A549 (cell line): Measurements from ENCODE around the gene MYO10. TPM values are rescaled to one million over a fixed set of nuclear protein-coding genes. Genes with fewer than 3 reads are reported as not detected.
A peak's percentile ranks its signal among the peaks of the same experiment; 100 is the strongest.

Experiments used
- ATAC-seq, 2 experiments: fragments of 200-7000 bp in 1 of 2; fragments of >200 bp in 1 of 2; cut with Nextera tagmentation in 1 of 2; cut with Tn5 transposase in 1 of 2; 3 replicates each; pipeline versions ENCODE4 v1.8.0 to v1.9.1; 2018 to 2020; ENCODE audit warnings: mild to moderate bottlenecking in 1 of 2, moderate library complexity in 1 of 2
- CTCF ChIA-PET: fragments of 300-600 bp; sonication (Branson Sonifier 250); formaldehyde crosslinking; extraction: SDS; loops from one replicate; lab custom pipeline; 2021; ENCODE audit warnings: antibody characterized with exemption, inconsistent platforms; lab: Yijun Ruan, JAX
- POLR2A ChIA-PET: fragments of 350-600 bp; formaldehyde crosslinking; extraction: SDS; loops from one replicate; lab custom pipeline; 2021; ENCODE audit warnings: antibody characterized with exemption, inconsistent platforms; lab: Yijun Ruan, JAX
- DNase-seq, 2 experiments: peaks; one replicate each; pipeline versions ENCODE4 v3.0.0 to v3.0.0-alpha.2; 2011 to 2016; ENCODE audit warnings: low read depth in 1 of 2, low spot score in 1 of 2
- FAIRE-seq: peaks from 2 replicates; lab custom pipeline; 2011; peaks lifted over from hg19 to GRCh38; lab: Jason Lieb, UNC
- H3K27ac ChIP-seq, 2 experiments: fragments of >200 bp; sonication (Bioruptor Twin); formaldehyde crosslinking; 3 replicates each; pipeline ENCODE4 v1.5.1; 2016 to 2017
- H3K4me1 ChIP-seq: fragments of >200 bp; sonication (Bioruptor Twin); formaldehyde crosslinking; 3 replicates; pipeline ENCODE4 v1.6.1; 2016
- H3K4me2 ChIP-seq: fragments of >200 bp; sonication (Bioruptor Twin); formaldehyde crosslinking; 3 replicates; pipeline ENCODE4 v1.6.1; 2016
- H3K4me3 ChIP-seq: fragments of >200 bp; sonication (Bioruptor Twin); formaldehyde crosslinking; 3 replicates; pipeline ENCODE4 v1.5.1; 2016
- H3K9me3 ChIP-seq: fragments of >200 bp; sonication (Bioruptor Twin); formaldehyde crosslinking; 3 replicates; pipeline ENCODE4 v1.6.1; 2016
- ATOH8 ChIP-seq: fragments of 250-450 bp; sonication (Bioruptor Pico); IDR thresholded peaks from 2 replicates; pipeline ENCODE4 v1.5.0; 2020; ENCODE audit warnings: low read depth, mild to moderate bottlenecking, moderate library complexity
- CBX2 ChIP-seq: fragments of 200-600 bp; sonication (generic); IDR thresholded peaks from 2 replicates; pipeline ENCODE4 v1.6.1; 2016; ENCODE audit warnings: low read depth, mild to moderate bottlenecking, borderline replicate concordance
- CBX8 ChIP-seq: fragments of 200-600 bp; sonication (generic); IDR thresholded peaks from 2 replicates; pipeline ENCODE4 v1.6.1; 2016
- CEBPB ChIP-seq, 2 experiments: fragments of >200 bp in 1 of 2; sonication (Bioruptor Twin) in 1 of 2; formaldehyde crosslinking in 1 of 2; IDR thresholded peaks; 2 replicates each; pipeline ENCODE4 v1.6.1; 2012 to 2016
- CHD2 ChIP-seq: fragments of 150-350 bp; IDR thresholded peaks from 2 replicates; pipeline ENCODE4 v1.6.1; 2014; ENCODE audit warnings: low read length; ENCODE audit not compliant: partially characterized antibody
- CHD4 ChIP-seq: fragments of 200-600 bp; sonication (generic); IDR thresholded peaks from 2 replicates; pipeline ENCODE4 v1.6.1; 2016; ENCODE audit warnings: antibody characterized with exemption, mild to moderate bottlenecking, borderline replicate concordance
- E2F6 ChIP-seq: IDR thresholded peaks from 2 replicates; pipeline ENCODE4 v1.6.1; 2012; ENCODE audit warnings: low read depth, borderline replicate concordance
- EHF ChIP-seq: fragments of 250-450 bp; sonication (Bioruptor Pico); IDR thresholded peaks from 2 replicates; pipeline ENCODE4 v1.5.0; 2020; ENCODE audit warnings: mild to moderate bottlenecking
- FOSB ChIP-seq: fragments of 250-450 bp; sonication (Bioruptor Pico); IDR thresholded peaks from 2 replicates; pipeline ENCODE4 v1.5.0; 2020; ENCODE audit warnings: mild to moderate bottlenecking, moderate library complexity
- HDAC2 ChIP-seq: fragments of 200-600 bp; sonication (generic); IDR thresholded peaks from 2 replicates; pipeline ENCODE4 v1.6.1; 2016
- KDM5A ChIP-seq: fragments of 200-600 bp; sonication (generic); IDR thresholded peaks from 2 replicates; pipeline ENCODE4 v1.6.1; 2016; ENCODE audit warnings: antibody characterized with exemption, mild to moderate bottlenecking
- MAFK ChIP-seq: fragments of 450-650 bp; IDR thresholded peaks from 2 replicates; pipeline ENCODE4 v1.6.1; 2014; ENCODE audit not compliant: partially characterized antibody
- NPAS2 ChIP-seq: fragments of 250-450 bp; sonication (Bioruptor Pico); IDR thresholded peaks from 2 replicates; pipeline ENCODE4 v1.8.0; 2022; ENCODE audit warnings: mild to moderate bottlenecking, moderate library complexity, borderline replicate concordance
- RAD21 ChIP-seq, 2 experiments: fragments of >200 bp in 1 of 2; sonication (Bioruptor Twin) in 1 of 2; formaldehyde crosslinking in 1 of 2; IDR thresholded peaks in 1 of 2; conservative IDR thresholded peaks in 1 of 2; 2 replicates in 1 of 2; 3 replicates in 1 of 2; pipeline ENCODE4 v1.6.1; 2012 to 2018; ENCODE audit warnings: inconsistent platforms in 1 of 2
- RARB ChIP-seq: fragments of 250-450 bp; sonication (Bioruptor Pico); IDR thresholded peaks from 2 replicates; pipeline ENCODE4 v1.8.0; 2021; ENCODE audit warnings: mild to moderate bottlenecking, moderate library complexity
- RNF2 ChIP-seq: fragments of 200-600 bp; sonication (generic); IDR thresholded peaks from 2 replicates; pipeline ENCODE4 v1.6.1; 2016; ENCODE audit warnings: low read depth, mild to moderate bottlenecking, antibody characterized with exemption, moderate library complexity, borderline replicate concordance
- SMC3 ChIP-seq: fragments of >200 bp; sonication (Bioruptor Twin); formaldehyde crosslinking; IDR thresholded peaks from 3 replicates; pipeline ENCODE4 v1.6.1; 2018; ENCODE audit warnings: inconsistent platforms
- USF2 ChIP-seq: fragments of 450-650 bp; IDR thresholded peaks from 2 replicates; pipeline ENCODE4 v1.6.1; 2014; ENCODE audit warnings: antibody characterized with exemption
- ZFP36 ChIP-seq: fragments of 450-650 bp; IDR thresholded peaks from 2 replicates; pipeline ENCODE4 v1.6.1; 2014; ENCODE audit warnings: borderline replicate concordance; ENCODE audit not compliant: partially characterized antibody
- ZNF302 ChIP-seq: fragments of 250-450 bp; sonication (Bioruptor Pico); IDR thresholded peaks from 2 replicates; pipeline ENCODE4 v1.9.0; 2021; ENCODE audit warnings: inconsistent platforms, mild to moderate bottlenecking, moderate library complexity
- WGBS: methylation state at CpG from one replicate; pipeline ENCODE4 v1.1.6; 2017; ENCODE audit errors: missing lambda C conversion rate; 5-methylcytosine and 5-hydroxymethylcytosine counted together
- polyA plus RNA-seq, 4 experiments: library from polyadenylated mRNA; depleted of rRNA in 3 of 4; stranded (reverse); fragments of >200 nt; fragmentation: RNase III in 1 of 4; extraction: RNeasy Plus Mini Kit Qiagen cat#74134 plus additional on column Dnase treatment in 1 of 4; gene quantifications; 2 replicates in 3 of 4; 3 replicates in 1 of 4; pipeline ENCODE4 v1.2.3, GENCODE V29; 2011 to 2017
- TF ChIP-seq, protein P1 (sequence below): IDR thresholded peaks from 2 replicates; pipeline ENCODE4 v1.6.1; 2012
- TF ChIP-seq, protein P2 (sequence below): fragments of >200 bp; sonication (Bioruptor Twin); formaldehyde crosslinking; IDR thresholded peaks from 3 replicates; pipeline ENCODE4 v1.5.1; 2016

Gene MYO10
- polyA plus RNA-seq, 2 of the 4 experiments (the other 2 are of a cell fraction), result 68.0 to 68.5 TPM

DNA sequence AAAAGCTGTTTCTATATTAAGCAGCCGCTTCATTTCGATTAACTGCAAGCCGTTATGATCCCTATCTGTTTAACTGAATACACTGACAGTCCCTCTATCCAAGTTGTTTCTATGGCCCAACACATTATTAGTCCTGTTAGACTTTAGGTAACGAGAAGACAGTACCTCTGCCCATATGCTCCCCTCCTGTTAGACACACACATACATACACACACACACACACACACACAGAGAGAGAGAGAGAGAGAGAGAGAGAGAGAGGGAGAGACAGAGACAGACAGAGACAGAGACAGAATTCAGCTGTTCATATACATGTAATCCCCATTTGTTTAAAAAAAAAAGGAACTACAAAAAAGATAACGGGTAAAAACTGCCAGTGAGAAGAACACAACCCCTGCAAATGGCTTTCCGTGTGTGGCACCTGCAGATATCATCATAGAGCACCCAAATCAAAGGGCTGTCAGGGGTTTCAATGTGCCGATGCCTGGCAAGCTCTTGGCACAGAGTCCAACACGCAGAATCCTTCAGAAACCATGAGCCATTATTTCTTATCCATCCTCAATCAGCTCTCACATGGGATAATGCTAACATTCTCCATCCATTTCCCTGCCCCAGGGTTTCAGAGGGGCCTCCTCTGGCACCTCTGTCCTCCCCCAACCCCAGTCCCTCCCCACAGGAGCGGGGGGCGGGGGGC is 144.0 kb downstream of the MYO10 start:
- no peak for TF ChIP-seq HDAC2
- TF ChIP-seq MAFK, result no peak
- no peak for TF ChIP-seq SMC3
- TF ChIP-seq FOSB (CRISPR knock-in tag), result no peak
- TF ChIP-seq USF2, result no peak
- no peak for TF ChIP-seq ZNF302 (CRISPR knock-in tag)
- TF ChIP-seq KDM5A, result no peak
- no peak for TF ChIP-seq CBX2
- TF ChIP-seq, protein P1, sequence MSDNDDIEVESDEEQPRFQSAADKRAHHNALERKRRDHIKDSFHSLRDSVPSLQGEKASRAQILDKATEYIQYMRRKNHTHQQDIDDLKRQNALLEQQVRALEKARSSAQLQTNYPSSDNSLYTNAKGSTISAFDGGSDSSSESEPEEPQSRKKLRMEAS, result no peak
- TF ChIP-seq RAD21 (conservative IDR thresholded peaks at IDR 0.05 in 1 of 2, IDR thresholded peaks at IDR 0.05 in 1 of 2), result no peak
- TF ChIP-seq E2F6, result no peak
- TF ChIP-seq EHF (CRISPR knock-in tag), result no peak
- TF ChIP-seq ATOH8 (CRISPR knock-in tag), result no peak
- TF ChIP-seq RARB (CRISPR knock-in tag), result no peak
- TF ChIP-seq CHD2, result no peak
- TF ChIP-seq ZFP36, result no peak
- Histone ChIP-seq H3K4me1 (peaks cover 40% of the 10 kb centered on the region), H3K4me2 (no peak overlapping the region; the same call in 1 of the 3 replicates), H3K27ac (peak overlapping the region; percentile 18 to 70; a peak in 4 of 6 replicates), H3K9me3 (no peaks in the 10 kb centered on the region), H3K4me3 (no peak overlapping the region)
- ChIA-PET POLR2A (interaction anchor here (1.0 kb wide), 1 partner anchor 144 kb away, joined by 3 read pairs; the partner anchor contains the start of gene MYO10), CTCF (interaction anchor here (0.7 to 4.6 kb wide), 33 partner anchors 8 to 410 kb away, joined by 3 to 54 read pairs (median 5); partner anchors contain the start of gene MYO10)
- DNase-seq, result no peak
- 66% methylated on average over 8 of the region's 10 CpGs for WGBS
- ATAC-seq, result no peak; a peak in 2 of 6 replicates
- FAIRE-seq, result no peak

DNA sequence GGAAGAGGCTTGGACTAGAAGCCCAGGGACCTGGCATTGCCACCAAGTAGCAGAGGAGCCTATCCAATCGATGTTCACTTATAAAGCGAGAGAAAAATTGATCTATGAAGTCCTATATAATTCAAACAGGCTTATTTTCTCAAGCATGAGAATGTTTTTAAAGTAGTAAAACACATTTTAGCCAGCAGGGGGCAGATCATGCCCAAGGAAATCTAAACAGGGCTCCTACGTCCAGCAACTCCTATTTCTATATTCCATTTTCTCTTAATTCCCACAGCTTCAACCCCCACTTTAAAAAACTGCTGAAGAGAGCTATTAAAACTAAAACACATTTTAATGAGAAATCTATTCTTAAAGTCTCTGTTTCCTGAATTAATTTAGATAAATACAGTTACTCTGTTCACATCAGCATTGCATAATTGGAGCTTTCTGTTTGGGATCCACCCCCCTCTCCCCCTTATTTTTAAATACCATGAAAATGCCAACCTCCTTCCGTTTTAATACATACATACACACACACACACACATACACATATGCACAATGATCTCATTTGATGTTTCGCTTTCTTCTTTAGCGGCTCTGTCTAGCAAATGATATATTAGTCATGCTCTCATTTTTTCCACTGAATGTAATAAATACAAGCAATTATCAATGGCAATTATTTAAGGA is 144.9 kb downstream of the MYO10 start:
- no peaks in the 10 kb centered on the region for H3K9me3 ChIP-seq
- H3K27ac ChIP-seq, result peak overlapping the region; percentile 18 to 49; a peak in 4 of 6 replicates
- H3K4me3 ChIP-seq, result no peak overlapping the region
- TF ChIP-seq CBX8 (no peak), NPAS2 (no peak), MAFK (no peak), CEBPB (IDR thresholded peaks at IDR 0.05) (peak in 1 of 2 experiments; percentile 55; a peak in 1 of 4 replicates), RNF2 (no peak), SMC3 (peak; percentile 87), RAD21 (conservative IDR thresholded peaks at IDR 0.05 in 1 of 2, IDR thresholded peaks at IDR 0.05 in 1 of 2) (peak; percentile 87 to 89), CHD4 (no peak)
- TF ChIP-seq, protein P2, sequence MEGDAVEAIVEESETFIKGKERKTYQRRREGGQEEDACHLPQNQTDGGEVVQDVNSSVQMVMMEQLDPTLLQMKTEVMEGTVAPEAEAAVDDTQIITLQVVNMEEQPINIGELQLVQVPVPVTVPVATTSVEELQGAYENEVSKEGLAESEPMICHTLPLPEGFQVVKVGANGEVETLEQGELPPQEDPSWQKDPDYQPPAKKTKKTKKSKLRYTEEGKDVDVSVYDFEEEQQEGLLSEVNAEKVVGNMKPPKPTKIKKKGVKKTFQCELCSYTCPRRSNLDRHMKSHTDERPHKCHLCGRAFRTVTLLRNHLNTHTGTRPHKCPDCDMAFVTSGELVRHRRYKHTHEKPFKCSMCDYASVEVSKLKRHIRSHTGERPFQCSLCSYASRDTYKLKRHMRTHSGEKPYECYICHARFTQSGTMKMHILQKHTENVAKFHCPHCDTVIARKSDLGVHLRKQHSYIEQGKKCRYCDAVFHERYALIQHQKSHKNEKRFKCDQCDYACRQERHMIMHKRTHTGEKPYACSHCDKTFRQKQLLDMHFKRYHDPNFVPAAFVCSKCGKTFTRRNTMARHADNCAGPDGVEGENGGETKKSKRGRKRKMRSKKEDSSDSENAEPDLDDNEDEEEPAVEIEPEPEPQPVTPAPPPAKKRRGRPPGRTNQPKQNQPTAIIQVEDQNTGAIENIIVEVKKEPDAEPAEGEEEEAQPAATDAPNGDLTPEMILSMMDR, result peak; percentile 89
- peaks cover 34% of the 10 kb centered on the region for H3K4me1 ChIP-seq
- peak overlapping the region; percentile 59 for H3K4me2 ChIP-seq
- 25% methylated on average over 6 of the region's 6 CpGs for WGBS
- CTCF ChIA-PET, result interaction anchor here (0.6 to 4.6 kb wide), 39 partner anchors 10 to 411 kb away, joined by 3 to 54 read pairs (median 4); partner anchors contain the start of gene MYO10
- FAIRE-seq (no peak), DNase-seq (peak; percentile 55 to 64), ATAC-seq (peak; percentile 54 to 58; a peak in 3 of 6 replicates)
- POLR2A ChIA-PET, result interaction anchor here (1.0 kb wide), 1 partner anchor 145 kb away, joined by 3 read pairs; the partner anchor contains the start of gene MYO10
